Measurements from ENCODE around the gene CTIF.
"Not testable (repeated sequence)": the region's sequence is repeated elsewhere in the genome, so short reads cannot be mapped to it uniquely, and the experiment has no call there.

The CTIF gene

GRCh38 chr18:48644029-48644428 is 105.2 kb downstream of the CTIF start:
- DNase-seq = no peak

GRCh38 chr18:48645427-48646002 is 106.7 kb downstream of the CTIF start:
- DNase-seq = no peak

- no peak for DNase-seq
Observed at GRCh38 chr18:48646976-48647375, 108.1 kb downstream of the CTIF start.

GRCh38 chr18:48649231-48649630 is 110.4 kb downstream of the CTIF start:
- no peak for DNase-seq

GRCh38 chr18:48654591-48654990 is 115.8 kb downstream of the CTIF start:
- not testable (repeated sequence) for DNase-seq

GRCh38 chr18:48655508-48655907 is 116.7 kb downstream of the CTIF start:
- no peak for DNase-seq

- DNase-seq = no peak
Observed at GRCh38 chr18:48656176-48656575, 117.3 kb downstream of the CTIF start.

GRCh38 chr18:48656582-48656981 is 117.8 kb downstream of the CTIF start:
- DNase-seq = peak; percentile 76

GRCh38 chr18:48657447-48658120 is 118.8 kb downstream of the CTIF start:
- DNase-seq = peak; percentile 65

- no peak for DNase-seq
Observed at GRCh38 chr18:48658721-48659120, 119.9 kb downstream of the CTIF start.

- no peak for DNase-seq
Observed at GRCh38 chr18:48659188-48660009, 120.6 kb downstream of the CTIF start.

- DNase-seq = no peak
Observed at GRCh38 chr18:48660346-48661228, 121.8 kb downstream of the CTIF start.

GRCh38 chr18:48661421-48661820 is 122.6 kb downstream of the CTIF start:
- DNase-seq = no peak

GRCh38 chr18:48662011-48662661 is 123.3 kb downstream of the CTIF start:
- DNase-seq = peak; percentile 63

GRCh38 chr18:48663096-48663930 is 124.5 kb downstream of the CTIF start:
- no peak for DNase-seq

GRCh38 chr18:48663931-48664847 is 125.4 kb downstream of the CTIF start:
- DNase-seq = peak; percentile 44

GRCh38 chr18:48665654-48666053 is 126.8 kb downstream of the CTIF start:
- no peak for DNase-seq

GRCh38 chr18:48666613-48667012 is 127.8 kb downstream of the CTIF start:
- DNase-seq = no peak

GRCh38 chr18:48667276-48668254 is 128.7 kb downstream of the CTIF start:
- DNase-seq = peak; percentile 23
